ENCODE data around the gene FCN3.
"Not testable (repeated sequence)": the region's sequence is repeated elsewhere in the genome, so short reads cannot be mapped to it uniquely, and the experiment has no call there.

The FCN3 gene

GRCh38 chr1:27374362-27375086, at the start of gene FCN3:
FCN3 (minus strand) TSS chr1:27374824; CDS start chr1:27374818, 6 bp downstream.
- no peak for DNase-seq (ENCODE audit: low spot score)

GRCh38 chr1:27423709-27424108, 49.1 kb upstream of the FCN3 start:
- no peak for DNase-seq (ENCODE audit: low spot score)

GRCh38 chr1:27418326-27419185, 43.9 kb upstream of the FCN3 start:
- DNase-seq (ENCODE audit: low spot score) = peak; percentile 93

- no peak for DNase-seq (ENCODE audit: low spot score)
Observed at GRCh38 chr1:27417713-27418112, 43.1 kb upstream of the FCN3 start.

GRCh38 chr1:27416387-27417111, 41.9 kb upstream of the FCN3 start:
- DNase-seq (ENCODE audit: low spot score) = peak; percentile 60

GRCh38 chr1:27414091-27414490, 39.5 kb upstream of the FCN3 start:
- DNase-seq (ENCODE audit: low spot score) = no peak

GRCh38 chr1:27413004-27413403, 38.4 kb upstream of the FCN3 start:
- DNase-seq (ENCODE audit: low spot score) = no peak

- DNase-seq (ENCODE audit: low spot score) = no peak
Observed at GRCh38 chr1:27412502-27412901, 37.9 kb upstream of the FCN3 start.

GRCh38 chr1:27410709-27411108, 36.1 kb upstream of the FCN3 start:
- DNase-seq (ENCODE audit: low spot score) = no peak

GRCh38 chr1:27409669-27410068, 35.0 kb upstream of the FCN3 start:
- no peak for DNase-seq (ENCODE audit: low spot score)

- DNase-seq (ENCODE audit: low spot score) = no peak
Observed at GRCh38 chr1:27408151-27408550, 33.5 kb upstream of the FCN3 start.

- not testable (repeated sequence) for DNase-seq (ENCODE audit: low spot score)
Observed at GRCh38 chr1:27406791-27407190, 32.2 kb upstream of the FCN3 start.

GRCh38 chr1:27406362-27406680, 31.7 kb upstream of the FCN3 start:
- no peak for DNase-seq (ENCODE audit: low spot score)

- DNase-seq (ENCODE audit: low spot score) = not testable (repeated sequence)
Observed at GRCh38 chr1:27405598-27406361, 31.2 kb upstream of the FCN3 start.

- peak; percentile 67 for DNase-seq (ENCODE audit: low spot score)
Observed at GRCh38 chr1:27405074-27405473, 30.4 kb upstream of the FCN3 start.

- DNase-seq (ENCODE audit: low spot score) = no peak
Observed at GRCh38 chr1:27403931-27404330, 29.3 kb upstream of the FCN3 start.

GRCh38 chr1:27403065-27403726, 28.6 kb upstream of the FCN3 start:
- peak; percentile 72 for DNase-seq (ENCODE audit: low spot score)

GRCh38 chr1:27402349-27402754, 27.7 kb upstream of the FCN3 start:
- peak; percentile 75 for DNase-seq (ENCODE audit: low spot score)

- DNase-seq (ENCODE audit: low spot score) = no peak
Observed at GRCh38 chr1:27400963-27401341, 26.3 kb upstream of the FCN3 start.

- DNase-seq (ENCODE audit: low spot score) = peak; percentile 20
Observed at GRCh38 chr1:27400082-27400962, 25.7 kb upstream of the FCN3 start.
